Natural killer cell (primary cell): Measurements from ENCODE around the gene HTRA3. TPM values are rescaled to one million over a fixed set of nuclear protein-coding genes. Genes with fewer than 3 reads are reported as not detected.

Source experiments
- ATAC-seq, 3 donors: fragments of 150-1000 bp in 2 of 3; fragments of 200-7000 bp in 1 of 3; cut with Tn5 transposase; 1 replicate in 1 of 3; 2 replicates in 2 of 3; pipeline ENCODE4 v1.10.0; 2021; ENCODE audit warnings: mild to moderate bottlenecking in 2 of 3, moderate library complexity in 2 of 3
- DNase-seq, 2 donors: peaks; one replicate each; pipeline versions ENCODE4 v3.0.0 to v3.0.0-alpha.2; 2013 to 2021; ENCODE audit warnings: mixed read lengths in 1 of 2
- H3K27ac ChIP-seq: one replicate; pipeline ENCODE4 v1.5.1; 2013; ENCODE audit warnings: mild to moderate bottlenecking, low read length
- H3K27me3 ChIP-seq: one replicate; pipeline ENCODE4 v1.6.1; 2013; ENCODE audit warnings: low read length; ENCODE audit not compliant: control insufficient read depth, insufficient read depth
- H3K36me3 ChIP-seq: one replicate; pipeline ENCODE4 v1.6.1; 2013; ENCODE audit warnings: low read length; ENCODE audit not compliant: control insufficient read depth, insufficient read depth
- H3K4me1 ChIP-seq: one replicate; pipeline ENCODE4 v1.6.1; 2013; ENCODE audit warnings: low read length; ENCODE audit not compliant: control insufficient read depth, insufficient read depth
- H3K4me3 ChIP-seq: one replicate; pipeline ENCODE4 v1.5.1; 2013; ENCODE audit warnings: low read length
- H3K9me3 ChIP-seq: one replicate; pipeline ENCODE4 v1.6.1; 2013; ENCODE audit warnings: low read length; ENCODE audit not compliant: control insufficient read depth, insufficient read depth
- H3K27ac Mint-ChIP-seq, 2 donors: one replicate each; pipeline ENCODE4 v1.8.0; 2022; ENCODE audit warnings: mild to moderate bottlenecking in 2 of 2, mixed read lengths in 2 of 2, moderate library complexity in 1 of 2
- H3K27me3 Mint-ChIP-seq, 2 donors: one replicate each; pipeline ENCODE4 v1.8.0; 2022; ENCODE audit warnings: low read depth in 2 of 2, mixed read lengths in 2 of 2
- H3K36me3 Mint-ChIP-seq: one replicate; pipeline ENCODE4 v1.8.0; 2022; ENCODE audit warnings: mixed read lengths
- H3K4me1 Mint-ChIP-seq, 2 donors: one replicate each; pipeline ENCODE4 v1.8.0; 2022; ENCODE audit warnings: mixed read lengths in 2 of 2
- H3K4me3 Mint-ChIP-seq: one replicate; pipeline ENCODE4 v1.8.0; 2022; ENCODE audit warnings: mild to moderate bottlenecking, moderate library complexity, mixed read lengths
- H3K9me3 Mint-ChIP-seq, 2 donors: one replicate each; pipeline ENCODE4 v1.8.0; 2022; ENCODE audit warnings: mixed read lengths in 2 of 2
- CTCF ChIP-seq: fragments of 200-600 bp; IDR thresholded peaks from one replicate; pipeline ENCODE4 v1.8.0; 2022; ENCODE audit warnings: antibody characterized with exemption
- whole genome bisulfite sequencing: methylation state at CpG from one replicate; pipeline ENCODE4 v1.1.7; 2013; ENCODE audit warnings: missing lambda C conversion rate; ENCODE audit not compliant: insufficient coverage; 5-methylcytosine and 5-hydroxymethylcytosine counted together
- intact Hi-C: fragments of 100-400 bp; cut with micrococcal nuclease; formaldehyde crosslinking; loops from one replicate; pipeline ENCODE4 v1.14.2; 2022
- total RNA-seq, 4 donors: library from RNA; stranded (reverse); fragments of 120-200 nt in 1 of 4; gene quantifications; one replicate each; pipeline versions ENCODE4 v1.2.3 to v1.2.4, GENCODE V29; 2013 to 2022

The HTRA3 gene
- total RNA-seq, 3 donors from 2014 or later (not counting 1 experiment from before 2014, with no cell fraction given) = not detected

DNA sequence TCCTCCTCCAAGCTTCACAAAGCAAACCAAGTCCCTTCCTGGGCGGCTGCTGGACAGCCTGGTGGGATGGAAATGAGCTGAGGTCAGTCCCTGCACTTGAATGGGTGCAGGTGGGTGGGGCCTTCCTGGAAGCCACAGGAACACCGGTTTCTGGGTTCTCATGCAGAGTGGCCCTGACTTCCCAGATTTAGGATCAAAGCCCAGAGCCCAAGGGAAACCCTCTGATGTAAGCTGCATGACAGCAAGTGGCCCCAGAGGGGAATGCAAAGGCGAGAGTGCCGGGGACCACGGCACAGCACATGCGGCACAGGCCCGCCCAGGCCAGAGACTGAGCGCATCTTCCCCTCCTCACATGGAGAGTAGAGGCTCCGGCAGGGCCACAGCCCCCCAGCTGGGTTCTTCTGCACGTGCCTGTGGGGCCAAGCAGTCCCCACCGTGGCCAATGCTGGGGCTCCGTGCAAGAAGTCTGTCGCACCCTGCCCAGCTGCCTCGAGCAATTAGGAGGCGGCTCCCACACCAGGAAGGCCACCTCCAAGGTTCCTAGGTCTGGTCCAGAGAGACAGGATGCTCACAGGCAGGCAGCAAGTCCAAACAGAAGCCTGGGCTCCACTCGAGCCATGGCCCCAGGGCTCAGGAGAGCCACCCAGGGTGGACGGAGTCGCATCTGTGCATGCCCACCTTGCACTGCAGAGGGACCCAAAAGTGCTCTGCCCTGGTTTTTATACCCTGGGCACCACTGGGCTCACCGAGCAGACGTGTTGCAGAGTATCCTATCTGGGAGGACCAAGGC, 83.0 kb downstream of the HTRA3 start:
- Histone ChIP-seq H3K36me3 (no peaks in the 10 kb centered on the region), H3K9me3 (no peaks in the 10 kb centered on the region), H3K4me1 (no peaks in the 10 kb centered on the region), H3K4me3 (no peak overlapping the region), H3K27me3 (peaks cover 2% of the 10 kb centered on the region), H3K27ac (no peak overlapping the region)
- Mint-ChIP-seq H3K4me3 (no peak overlapping the region), H3K36me3 (no peaks in the 10 kb centered on the region), H3K4me1 (no peaks in the 10 kb centered on the region), H3K27me3 (no peaks in the 10 kb centered on the region), H3K9me3 (no peaks in the 10 kb centered on the region), H3K27ac (no peak overlapping the region)
- no peak for DNase-seq
- no peak for TF ChIP-seq CTCF
- 85% methylated on average over 20 of the region's 20 CpGs for WGBS
- intact Hi-C loops = no loop called here
- ATAC-seq = no peak

GRCh38 chr4:8353158-8353669, 83.7 kb downstream of the HTRA3 start:
- 90% methylated on average over 9 of the region's 9 CpGs for WGBS
- Mint-ChIP-seq H3K27ac (no peak overlapping the region), H3K9me3 (no peaks in the 10 kb centered on the region), H3K4me3 (no peak overlapping the region), H3K27me3 (no peaks in the 10 kb centered on the region), H3K36me3 (no peaks in the 10 kb centered on the region), H3K4me1 (no peaks in the 10 kb centered on the region)
- H3K36me3 ChIP-seq = no peaks in the 10 kb centered on the region
- H3K9me3 ChIP-seq = no peaks in the 10 kb centered on the region
- no peak for TF ChIP-seq CTCF
- H3K27me3 ChIP-seq = peaks cover 2% of the 10 kb centered on the region
- H3K4me1 ChIP-seq = no peaks in the 10 kb centered on the region
- no peak overlapping the region for H3K27ac ChIP-seq
- ATAC-seq (no peak), DNase-seq (no peak)
- intact Hi-C loops = no loop called here
- no peak overlapping the region for H3K4me3 ChIP-seq

- DNase-seq = no peak
- intact Hi-C loops = no loop called here
- no peaks in the 10 kb centered on the region for H3K9me3 Mint-ChIP-seq
- no peaks in the 10 kb centered on the region for H3K36me3 Mint-ChIP-seq
- no peaks in the 10 kb centered on the region for H3K4me1 Mint-ChIP-seq
- H3K4me3 Mint-ChIP-seq = no peak overlapping the region
- H3K27ac Mint-ChIP-seq = no peak overlapping the region
- no peak for TF ChIP-seq CTCF
- ATAC-seq = no peak
- no peaks in the 10 kb centered on the region for H3K4me1 ChIP-seq
- H3K27me3 Mint-ChIP-seq = no peaks in the 10 kb centered on the region
- no peaks in the 10 kb centered on the region for H3K36me3 ChIP-seq
- 80% methylated on average over 12 of the region's 12 CpGs for WGBS
- H3K9me3 ChIP-seq = no peaks in the 10 kb centered on the region
- peaks cover 2% of the 10 kb centered on the region for H3K27me3 ChIP-seq
- H3K4me3 ChIP-seq = no peak overlapping the region
- no peak overlapping the region for H3K27ac ChIP-seq
Observed at GRCh38 chr4:8353912-8354453, 84.4 kb downstream of the HTRA3 start.
